ENCODE data around the gene WBP1. TPM values are rescaled to one million over a fixed set of nuclear protein-coding genes. Genes with fewer than 3 reads are reported as not detected.

The WBP1 gene
- total and polyA plus RNA-seq, 2 donors (not counting 3 experiments of a cell fraction or from before 2014, with no cell fraction given) = 50.5 to 209 TPM

DNA sequence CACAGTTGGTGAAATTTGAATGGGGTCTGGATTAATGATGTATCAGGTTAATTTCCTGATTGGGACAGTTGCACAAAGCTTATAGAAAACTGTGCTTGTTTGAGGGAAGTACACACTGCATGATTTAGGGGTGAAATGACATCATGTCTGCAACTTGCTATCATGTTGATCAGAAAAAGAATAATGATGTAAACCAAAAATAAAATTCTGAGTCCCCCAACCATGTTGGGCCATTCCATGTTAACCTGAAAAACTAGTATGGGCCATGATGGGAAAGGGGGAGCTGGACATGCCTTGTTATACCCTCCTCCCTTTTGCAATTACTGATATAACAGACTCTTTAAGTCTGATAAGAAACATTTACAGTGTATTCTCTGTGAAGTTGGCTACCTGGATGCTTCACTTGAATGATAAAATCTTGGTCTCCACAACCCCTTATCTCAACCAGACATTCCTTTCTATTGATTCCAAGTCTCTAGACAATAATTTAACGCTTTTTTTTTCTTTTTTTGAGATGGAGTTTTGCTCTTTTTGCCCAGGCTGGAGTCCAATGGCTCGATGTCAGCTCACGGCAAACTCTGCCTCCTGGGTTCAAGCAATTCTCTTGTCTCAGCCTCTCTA, 7.6 kb upstream of the WBP1 start:
- H4K20me1 ChIP-seq (replicated peaks; ENCODE audit: control insufficient read depth, extremely low read depth, insufficient read depth, low read length) = no peaks in the 10 kb centered on the region
- H3K36me3 ChIP-seq (ENCODE audit: control insufficient read depth in 2 of 2, extremely low read depth in 1 of 2, insufficient read depth in 2 of 2, low read length in 2 of 2) = no peaks in the 10 kb centered on the region
- no peaks in the 10 kb centered on the region for H3K79me2 ChIP-seq (ENCODE audit: control insufficient read depth, insufficient read depth, low read length)
- H3K9ac ChIP-seq (replicated peaks; ENCODE audit: extremely low read depth, insufficient read depth, low read length) = no peak overlapping the region
- TF ChIP-seq, protein P1, sequence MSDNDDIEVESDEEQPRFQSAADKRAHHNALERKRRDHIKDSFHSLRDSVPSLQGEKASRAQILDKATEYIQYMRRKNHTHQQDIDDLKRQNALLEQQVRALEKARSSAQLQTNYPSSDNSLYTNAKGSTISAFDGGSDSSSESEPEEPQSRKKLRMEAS (IDR thresholded peaks at IDR 0.05; ENCODE audit: insufficient read depth, insufficient read length) = no peak
- no peak for TF ChIP-seq JUN (IDR thresholded peaks at IDR 0.05; ENCODE audit: borderline replicate concordance, insufficient read depth, insufficient read length, low read depth)
- no peak for TF ChIP-seq FOS (IDR thresholded peaks at IDR 0.05; ENCODE audit: borderline replicate concordance, insufficient read depth, low read length)
- TF ChIP-seq MYC (IDR thresholded peaks at IDR 0.05; ENCODE audit: low read depth, low read length) = no peak
- intact Hi-C loops (cut with micrococcal nuclease) (no loop called here), dilution Hi-C loops (cut with MboI; ENCODE audit: extremely low pct_ligation_motif_present, low sequenced_read_pairs) (no loop called here)
- no peak overlapping the region for H3K4me3 ChIP-seq (replicated peaks in 1 of 3; ENCODE audit: insufficient read depth in 1 of 3, low read depth in 1 of 3, low read length in 3 of 3)
- no peak for DNase-seq (ENCODE audit: low read depth, low spot score)
- no TSS peak for BruUV-seq (replicated peaks)
- ChIA-PET CTCF (interaction anchor here (0.7 kb wide), 1 partner anchor 116 kb away, joined by 3 read pairs; no protein-coding TSS in a partner anchor), POLR2A (no interaction called here)
- no peak overlapping the region for H2AFZ ChIP-seq (ENCODE audit: low read depth, low read length)
- H3K9me3 ChIP-seq (replicated peaks; ENCODE audit: control insufficient read depth, insufficient read depth, low read length) = no peaks in the 10 kb centered on the region
- H3K27ac ChIP-seq (ENCODE audit: insufficient read depth, low read depth, low read length) = no peak overlapping the region
- peaks cover 6% of the 10 kb centered on the region for H3K4me1 ChIP-seq (ENCODE audit: control insufficient read depth, extremely low read depth, insufficient read depth, low read length)
- H3K4me2 ChIP-seq (ENCODE audit: insufficient read depth, low read length) = no peak overlapping the region
- FAIRE-seq = no peak
- no peaks in the 10 kb centered on the region for H3K9me1 ChIP-seq (replicated peaks; ENCODE audit: control insufficient read depth, extremely low read depth, insufficient read depth, low read length)
- peaks cover 4 to 8% of the 10 kb centered on the region in 2 experiments for H3K27me3 ChIP-seq (ENCODE audit: control insufficient read depth in 2 of 2, insufficient read depth in 2 of 2, low read length in 2 of 2)

DNA sequence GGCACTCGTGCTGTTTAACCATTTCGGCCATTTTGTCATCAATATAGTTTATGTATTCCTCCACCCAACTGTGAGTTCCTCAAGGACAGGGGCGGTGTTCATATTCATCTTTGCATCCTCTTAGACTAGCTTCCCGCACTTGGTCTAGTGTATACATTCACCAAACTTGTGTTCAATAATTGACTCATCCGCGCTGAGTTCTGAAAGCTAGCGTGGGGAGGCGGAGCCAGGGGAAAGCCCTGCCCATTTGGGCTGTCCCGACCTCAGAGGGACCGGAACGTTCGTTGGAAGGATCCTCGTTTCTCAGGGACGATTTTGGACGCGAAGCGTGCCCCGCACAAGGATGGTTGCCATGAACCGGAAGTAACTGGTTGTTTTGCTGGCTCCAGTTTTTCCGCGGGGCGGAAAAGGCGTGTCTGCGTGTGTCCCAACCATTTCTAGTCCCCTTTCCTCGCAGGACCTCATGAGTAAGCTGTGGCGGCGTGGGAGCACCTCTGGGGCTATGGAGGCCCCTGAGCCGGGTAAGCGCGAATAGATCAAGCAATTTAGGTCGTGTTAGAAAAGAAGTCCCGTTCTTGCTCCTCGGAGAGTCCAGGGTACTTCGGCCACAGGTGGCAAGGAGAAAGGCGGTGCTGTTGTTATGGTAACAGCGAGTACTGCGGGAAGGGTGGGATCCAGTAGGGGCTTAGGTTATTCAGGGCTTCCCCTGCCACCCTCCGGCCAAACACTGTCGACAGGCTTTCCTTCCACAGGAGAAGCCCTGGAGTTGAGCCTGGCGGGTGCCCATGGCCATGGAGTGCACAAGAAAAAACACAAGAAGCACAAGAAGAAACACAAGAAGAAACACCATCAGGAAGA, 3.4 kb upstream of the WBP1 start, which contains the start of gene INO80B:
TSS of gene INO80B (plus strand) at position 434 of the 858 bp plus-strand sequence. CDS start at position 464, 30 bp downstream.
- CTCF ChIA-PET = interaction anchor here (0.7 to 2.7 kb wide), 9 partner anchors 9 to 631 kb away, joined by 3 to 15 read pairs (median 3); partner anchors contain the start of genes CCDC142 and TTC31
- Histone ChIP-seq H3K9me3 (replicated peaks; ENCODE audit: control insufficient read depth, insufficient read depth, low read length) (no peaks in the 10 kb centered on the region), H3K4me1 (ENCODE audit: control insufficient read depth, extremely low read depth, insufficient read depth, low read length) (peaks cover 22% of the 10 kb centered on the region), H4K20me1 (replicated peaks; ENCODE audit: control insufficient read depth, extremely low read depth, insufficient read depth, low read length) (no peaks in the 10 kb centered on the region), H3K27me3 (ENCODE audit: control insufficient read depth in 2 of 2, insufficient read depth in 2 of 2, low read length in 2 of 2) (peaks cover 0 to 4% of the 10 kb centered on the region in 2 experiments), H3K4me3 (replicated peaks in 1 of 3; ENCODE audit: insufficient read depth in 1 of 3, low read depth in 1 of 3, low read length in 3 of 3) (peak within 1 kb of the TSS; percentile 59 to 77 (median 69)), H3K9me1 (replicated peaks; ENCODE audit: control insufficient read depth, extremely low read depth, insufficient read depth, low read length) (no peaks in the 10 kb centered on the region), H3K27ac (ENCODE audit: insufficient read depth, low read depth, low read length) (no peak within 1 kb of the TSS), H3K4me2 (ENCODE audit: insufficient read depth, low read length) (peak within 1 kb of the TSS; percentile 72), H3K79me2 (ENCODE audit: control insufficient read depth, insufficient read depth, low read length) (peaks cover 2% of the 10 kb centered on the region), H3K36me3 (ENCODE audit: control insufficient read depth in 2 of 2, extremely low read depth in 1 of 2, insufficient read depth in 2 of 2, low read length in 2 of 2) (no peaks in the 10 kb centered on the region), H2AFZ (ENCODE audit: low read depth, low read length) (peak within 1 kb of the TSS; percentile 75), H3K9ac (replicated peaks; ENCODE audit: extremely low read depth, insufficient read depth, low read length) (peak within 1 kb of the TSS; percentile 49)
- POLR2A ChIA-PET = interaction anchor here (1.6 kb wide), 1 partner anchor 15 kb away, joined by 3 read pairs; no protein-coding TSS in a partner anchor
- dilution Hi-C loops (cut with MboI; ENCODE audit: extremely low pct_ligation_motif_present, low sequenced_read_pairs) (no loop called here), intact Hi-C loops (cut with micrococcal nuclease) (loop anchor here (1.0 to 2.0 kb wide), 6 partner anchors 10 to 74 kb away; partner anchors contain the start of genes AUP1, C2orf81, HTRA2 and MOGS)
- TSS peak; percentile 16 for BruUV-seq (replicated peaks)
- DNase-seq (ENCODE audit: low read depth, low spot score) = peak; percentile 99
- TF ChIP-seq FOS (IDR thresholded peaks at IDR 0.05; ENCODE audit: borderline replicate concordance, insufficient read depth, low read length) = peak; percentile 51
- TF ChIP-seq, protein P1 (IDR thresholded peaks at IDR 0.05; ENCODE audit: insufficient read depth, insufficient read length) = peak; percentile 67
- no peak for TF ChIP-seq EZH2 (IDR thresholded peaks at IDR 0.05; ENCODE audit: borderline replicate concordance, low read depth, low read length, severe bottlenecking)
- TF ChIP-seq JUN (IDR thresholded peaks at IDR 0.05; ENCODE audit: borderline replicate concordance, insufficient read depth, insufficient read length, low read depth) = no peak
- peak; percentile 52 for TF ChIP-seq POLR2AphosphoS5 (IDR thresholded peaks at IDR 0.05; ENCODE audit: insufficient read depth, low read depth, low read length)
- TF ChIP-seq, protein P2, sequence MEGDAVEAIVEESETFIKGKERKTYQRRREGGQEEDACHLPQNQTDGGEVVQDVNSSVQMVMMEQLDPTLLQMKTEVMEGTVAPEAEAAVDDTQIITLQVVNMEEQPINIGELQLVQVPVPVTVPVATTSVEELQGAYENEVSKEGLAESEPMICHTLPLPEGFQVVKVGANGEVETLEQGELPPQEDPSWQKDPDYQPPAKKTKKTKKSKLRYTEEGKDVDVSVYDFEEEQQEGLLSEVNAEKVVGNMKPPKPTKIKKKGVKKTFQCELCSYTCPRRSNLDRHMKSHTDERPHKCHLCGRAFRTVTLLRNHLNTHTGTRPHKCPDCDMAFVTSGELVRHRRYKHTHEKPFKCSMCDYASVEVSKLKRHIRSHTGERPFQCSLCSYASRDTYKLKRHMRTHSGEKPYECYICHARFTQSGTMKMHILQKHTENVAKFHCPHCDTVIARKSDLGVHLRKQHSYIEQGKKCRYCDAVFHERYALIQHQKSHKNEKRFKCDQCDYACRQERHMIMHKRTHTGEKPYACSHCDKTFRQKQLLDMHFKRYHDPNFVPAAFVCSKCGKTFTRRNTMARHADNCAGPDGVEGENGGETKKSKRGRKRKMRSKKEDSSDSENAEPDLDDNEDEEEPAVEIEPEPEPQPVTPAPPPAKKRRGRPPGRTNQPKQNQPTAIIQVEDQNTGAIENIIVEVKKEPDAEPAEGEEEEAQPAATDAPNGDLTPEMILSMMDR (IDR thresholded peaks at IDR 0.05; ENCODE audit: extremely low read depth in 1 of 2, insufficient read depth in 1 of 2, low read depth in 1 of 2, low read length in 2 of 2) = no peak
- no peak for TF ChIP-seq GATA2 (IDR thresholded peaks at IDR 0.05; ENCODE audit: insufficient read depth, insufficient read length, low read depth, low read length)
- TF ChIP-seq MYC (IDR thresholded peaks at IDR 0.05; ENCODE audit: low read depth, low read length) = no peak
- no peak for TF ChIP-seq POLR2A (IDR thresholded peaks at IDR 0.05; ENCODE audit: low read depth, low read length)
- peak; percentile 100 for FAIRE-seq

All from endothelial cell of umbilical vein (primary cell).